HepG2 (cell line): ENCODE results near the gene BSG. TPM values are rescaled to one million over a fixed set of nuclear protein-coding genes. Genes with fewer than 3 reads are reported as not detected.
A peak's percentile ranks its signal among the peaks of the same experiment; 100 is the strongest.

Source experiments
- BHLHE40 ChIP-seq: IDR thresholded peaks from 2 replicates; pipeline ENCODE4 v1.6.1; 2011; ENCODE audit warnings: low read length, improper control_type of control experiment
- CBX2 ChIP-seq, 2 experiments: fragments of 200-600 bp in 1 of 2; sonication (generic); formaldehyde crosslinking in 1 of 2; IDR thresholded peaks; 2 replicates each; pipeline versions ENCODE4 v1.7.0 to v1.8.1; 2018 to 2022; ENCODE audit warnings: low read depth in 2 of 2, low read length in 1 of 2, mild to moderate bottlenecking in 1 of 2, missing genetic modification reagents in 1 of 2
- CENPBD1 ChIP-seq: sonication (generic); formaldehyde crosslinking; IDR thresholded peaks from 2 replicates; pipeline ENCODE4 v1.8.0; 2022; ENCODE audit warnings: missing genetic modification reagents, low read depth, mild to moderate bottlenecking, borderline replicate concordance
- DRAP1 ChIP-seq: IDR thresholded peaks from 2 replicates; pipeline ENCODE4 v1.6.1; 2016; ENCODE audit warnings: missing genetic modification reagents, missing compliant biosample characterization
- E2F1 ChIP-seq: sonication (generic); formaldehyde crosslinking; IDR thresholded peaks from 2 replicates; pipeline ENCODE4 v1.5.0; 2020; ENCODE audit warnings: missing genetic modification reagents
- FOXO1 ChIP-seq: sonication (generic); formaldehyde crosslinking; IDR thresholded peaks from 2 replicates; pipeline ENCODE4 v1.4.0; 2020; ENCODE audit warnings: missing genetic modification reagents
- MIER2 ChIP-seq: IDR thresholded peaks from 2 replicates; pipeline ENCODE4 v1.6.1; 2016; ENCODE audit warnings: missing biosample characterization, missing genetic modification reagents
- PAWR ChIP-seq: sonication (generic); formaldehyde crosslinking; IDR thresholded peaks from 2 replicates; pipeline ENCODE4 v1.4.0; 2020; ENCODE audit warnings: missing genetic modification reagents, mild to moderate bottlenecking, borderline replicate concordance
- POLR2AphosphoS5 ChIP-seq: IDR thresholded peaks from 2 replicates; pipeline ENCODE4 v1.6.1; 2012; ENCODE audit warnings: low read depth, low read length
- SNAPC2 ChIP-seq: sonication (generic); formaldehyde crosslinking; IDR thresholded peaks from 2 replicates; pipeline ENCODE4 v1.8.1; 2022; ENCODE audit warnings: mild to moderate bottlenecking, missing genetic modification reagents
- TBX2 ChIP-seq: sonication (generic); formaldehyde crosslinking; IDR thresholded peaks from 2 replicates; pipeline ENCODE4 v1.5.0; 2020; ENCODE audit warnings: missing genetic modification reagents, mild to moderate bottlenecking, borderline replicate concordance
- TP53 ChIP-seq: sonication (generic); formaldehyde crosslinking; conservative IDR thresholded peaks from 2 replicates; pipeline ENCODE4 v1.4.0; 2020; ENCODE audit warnings: missing genetic modification reagents
- ZBTB7A ChIP-seq: sonication (generic); formaldehyde crosslinking; IDR thresholded peaks from 2 replicates; pipeline ENCODE4 v1.8.0; 2022; ENCODE audit warnings: mild to moderate bottlenecking, missing genetic modification reagents
- ZMYM3 ChIP-seq: sonication (generic); formaldehyde crosslinking; IDR thresholded peaks from 2 replicates; pipeline ENCODE4 v1.5.1; 2020; ENCODE audit warnings: mild to moderate bottlenecking, missing genetic modification reagents
- ZNF12 ChIP-seq: sonication (generic); formaldehyde crosslinking; IDR thresholded peaks from 2 replicates; pipeline ENCODE4 v1.5.0; 2020; ENCODE audit warnings: missing genetic modification reagents
- ZNF143 ChIP-seq: sonication (generic); formaldehyde crosslinking; IDR thresholded peaks from 2 replicates; pipeline ENCODE4 v1.4.0; 2020; ENCODE audit warnings: missing genetic modification reagents
- ZNF24 ChIP-seq: fragments of 450-650 bp; IDR thresholded peaks from 2 replicates; pipeline ENCODE4 v1.6.1; 2017; ENCODE audit warnings: antibody characterized with exemption, mild to moderate bottlenecking
- ZNF275 ChIP-seq: sonication (generic); formaldehyde crosslinking; IDR thresholded peaks from 2 replicates; pipeline ENCODE4 v1.8.0; 2022; ENCODE audit warnings: missing genetic modification reagents, mild to moderate bottlenecking, inconsistent platforms, borderline replicate concordance
- ZNF33B ChIP-seq: sonication (generic); formaldehyde crosslinking; IDR thresholded peaks from 2 replicates; pipeline ENCODE4 v1.5.1; 2020; ENCODE audit warnings: mild to moderate bottlenecking, missing genetic modification reagents
- ZNF850 ChIP-seq: sonication (generic); formaldehyde crosslinking; conservative IDR thresholded peaks from 2 replicates; pipeline ENCODE4 v1.9.0; 2021; ENCODE audit warnings: mild to moderate bottlenecking, missing genetic modification reagents
- ZSCAN25 ChIP-seq: sonication (generic); formaldehyde crosslinking; IDR thresholded peaks from 2 replicates; pipeline ENCODE4 v1.8.0; 2022; ENCODE audit warnings: mild to moderate bottlenecking, missing genetic modification reagents
- polyA plus RNA-seq, 8 experiments: library from polyadenylated mRNA; depleted of rRNA in 3 of 8; stranded (reverse) in 7 of 8; unstranded in 1 of 8; fragments of >200 nt; fragmentation: Illumina TruSeq in 4 of 8; extraction: Trizol in 4 of 8; gene quantifications; 2 replicates each; pipeline versions ENCODE4 v1.2.1 to v1.2.3, GENCODE V29; 2011 to 2016; ENCODE audit warnings: low read depth in 4 of 8, missing spikeins in 1 of 8, mixed read lengths in 1 of 8; ENCODE audit not compliant: insufficient read depth in 1 of 8
- total RNA-seq, 5 experiments: library from RNA; depleted of rRNA; stranded (reverse); fragments of >200 nt; fragmentation: Illumina TruSeq; extraction: Trizol; gene quantifications; 2 replicates each; pipeline ENCODE4 v1.2.3, GENCODE V29; 2016; ENCODE audit warnings: low read depth in 1 of 5
- TF ChIP-seq, protein P1 (sequence below): IDR thresholded peaks from 2 replicates; pipeline ENCODE4 v1.6.1; 2012; ENCODE audit warnings: low read length, improper control_type of control experiment
- TF ChIP-seq, protein P2 (sequence below): IDR thresholded peaks from 2 replicates; pipeline ENCODE4 v1.6.1; 2016; ENCODE audit warnings: low read depth, borderline replicate concordance

Gene BSG
- total and polyA plus RNA-seq, 2 of the 13 experiments (the other 11 are each of a cell fraction or from before 2014, with no cell fraction given), result 309 to 754 TPM

GRCh38 chr19:532561-533363 lies 39.6 kb upstream of the BSG start (continued):
- TF ChIP-seq, protein P1, sequence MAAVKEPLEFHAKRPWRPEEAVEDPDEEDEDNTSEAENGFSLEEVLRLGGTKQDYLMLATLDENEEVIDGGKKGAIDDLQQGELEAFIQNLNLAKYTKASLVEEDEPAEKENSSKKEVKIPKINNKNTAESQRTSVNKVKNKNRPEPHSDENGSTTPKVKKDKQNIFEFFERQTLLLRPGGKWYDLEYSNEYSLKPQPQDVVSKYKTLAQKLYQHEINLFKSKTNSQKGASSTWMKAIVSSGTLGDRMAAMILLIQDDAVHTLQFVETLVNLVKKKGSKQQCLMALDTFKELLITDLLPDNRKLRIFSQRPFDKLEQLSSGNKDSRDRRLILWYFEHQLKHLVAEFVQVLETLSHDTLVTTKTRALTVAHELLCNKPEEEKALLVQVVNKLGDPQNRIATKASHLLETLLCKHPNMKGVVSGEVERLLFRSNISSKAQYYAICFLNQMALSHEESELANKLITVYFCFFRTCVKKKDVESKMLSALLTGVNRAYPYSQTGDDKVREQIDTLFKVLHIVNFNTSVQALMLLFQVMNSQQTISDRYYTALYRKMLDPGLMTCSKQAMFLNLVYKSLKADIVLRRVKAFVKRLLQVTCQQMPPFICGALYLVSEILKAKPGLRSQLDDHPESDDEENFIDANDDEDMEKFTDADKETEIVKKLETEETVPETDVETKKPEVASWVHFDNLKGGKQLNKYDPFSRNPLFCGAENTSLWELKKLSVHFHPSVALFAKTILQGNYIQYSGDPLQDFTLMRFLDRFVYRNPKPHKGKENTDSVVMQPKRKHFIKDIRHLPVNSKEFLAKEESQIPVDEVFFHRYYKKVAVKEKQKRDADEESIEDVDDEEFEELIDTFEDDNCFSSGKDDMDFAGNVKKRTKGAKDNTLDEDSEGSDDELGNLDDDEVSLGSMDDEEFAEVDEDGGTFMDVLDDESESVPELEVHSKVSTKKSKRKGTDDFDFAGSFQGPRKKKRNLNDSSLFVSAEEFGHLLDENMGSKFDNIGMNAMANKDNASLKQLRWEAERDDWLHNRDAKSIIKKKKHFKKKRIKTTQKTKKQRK, result no peak
- no peak for TF ChIP-seq ZNF12 (CRISPR knock-in tag)
- TF ChIP-seq CENPBD1, result no peak
- TF ChIP-seq DRAP1 (CRISPR knock-in tag), result no peak
- no peak; the same call in 1 of the 2 replicates for TF ChIP-seq FOXO1 (CRISPR knock-in tag)
- TF ChIP-seq SNAPC2 (CRISPR knock-in tag), result no peak
- no peak for TF ChIP-seq ZBTB7A (CRISPR knock-in tag)
- TF ChIP-seq ZNF24, result no peak
- TF ChIP-seq MIER2 (CRISPR knock-in tag), result no peak
- TF ChIP-seq BHLHE40, result no peak
- TF ChIP-seq PAWR (CRISPR knock-in tag), result no peak
- TF ChIP-seq ZNF33B (CRISPR knock-in tag), result 0 out of 2 replicates have a peak, but pooled peaks have one; percentile 64
- TF ChIP-seq, protein P2, sequence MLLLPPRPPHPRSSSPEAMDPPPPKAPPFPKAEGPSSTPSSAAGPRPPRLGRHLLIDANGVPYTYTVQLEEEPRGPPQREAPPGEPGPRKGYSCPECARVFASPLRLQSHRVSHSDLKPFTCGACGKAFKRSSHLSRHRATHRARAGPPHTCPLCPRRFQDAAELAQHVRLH (CRISPR knock-in tag), result no peak
- TF ChIP-seq ZNF143, result no peak; the same call in none of the 2 replicates
- no peak for TF ChIP-seq TBX2 (CRISPR knock-in tag)
- TF ChIP-seq TP53 (CRISPR knock-in tag), result no peak
- TF ChIP-seq CBX2 (IDR thresholded peaks at IDR 0.05; ENCODE audit: low read depth, low read length), result no peak
- TF ChIP-seq CBX2 (CRISPR knock-in tag; IDR thresholded peaks at IDR 0.05; ENCODE audit: low read depth), result no peak
- no peak for TF ChIP-seq E2F1 (CRISPR knock-in tag)
- no peak for TF ChIP-seq ZNF275 (CRISPR knock-in tag)
- TF ChIP-seq ZMYM3 (CRISPR knock-in tag), result no peak
- no peak for TF ChIP-seq ZNF850
- no peak for TF ChIP-seq POLR2AphosphoS5
- no peak for TF ChIP-seq ZSCAN25 (CRISPR knock-in tag)
